ENCODE measurements around the gene APEX1.

GRCh38 chr14:20409226-20409625 is 45.8 kb upstream of the APEX1 start:
- TF ChIP-seq EZH2 (IDR thresholded peaks at IDR 0.05; ENCODE audit: low read depth), result no peak
- no peak for TF ChIP-seq CTCF (conservative IDR thresholded peaks at IDR 0.05)

Data from PC-9 (cell line).